HG03565 (cell line): Measurements from ENCODE around the gene CLDN15.
"Not testable (repeated sequence)": the region's sequence is repeated elsewhere in the genome, so short reads cannot be mapped to it uniquely, and the experiment has no call there.

Experiments used
- ATAC-seq: cut with Tn5 transposase; IDR thresholded peaks from one replicate; pipeline ENCODE4 v1.9.1; 2021; ENCODE audit warnings: mild to moderate bottlenecking, moderate library complexity; ENCODE audit not compliant: unreplicated experiment

CLDN15 gene

GRCh38 chr7:101200862-101201599 lies 36.6 kb downstream of the CLDN15 start, which contains the start of gene MOGAT3:
TSS of gene MOGAT3 (minus strand) at chr7:101201036. CDS start at chr7:101200854, 182 bp downstream.
- ATAC-seq, result no peak

GRCh38 chr7:101200504-101200861 lies 37.1 kb downstream of the CLDN15 start:
- ATAC-seq, result no peak

GRCh38 chr7:101199522-101199921 lies 38.1 kb downstream of the CLDN15 start:
- not testable (repeated sequence) for ATAC-seq

- no peak for ATAC-seq
These were observed 39.1 kb downstream of the CLDN15 start for GRCh38 chr7:101198476-101198875.

- ATAC-seq, result no peak
These were observed 39.6 kb downstream of the CLDN15 start for GRCh38 chr7:101197991-101198390.

- ATAC-seq, result no peak
These were observed 41.7 kb downstream of the CLDN15 start for GRCh38 chr7:101195884-101196283.

- ATAC-seq, result no peak
These were observed 48.5 kb downstream of the CLDN15 start for GRCh38 chr7:101189109-101189508.

- ATAC-seq, result no peak
These were observed 50.7 kb downstream of the CLDN15 start for GRCh38 chr7:101186844-101187428.

GRCh38 chr7:101186194-101186593 lies 51.4 kb downstream of the CLDN15 start:
- ATAC-seq, result no peak

GRCh38 chr7:101185258-101185839 lies 52.3 kb downstream of the CLDN15 start:
- no peak for ATAC-seq
